ENCODE results near the gene HIPK2. TPM values are rescaled to one million over a fixed set of nuclear protein-coding genes. Genes with fewer than 3 reads are reported as not detected.

Gene HIPK2
- total and polyA plus RNA-seq, 7 donors: 18.1 to 166 (median 78.5) TPM

DNA sequence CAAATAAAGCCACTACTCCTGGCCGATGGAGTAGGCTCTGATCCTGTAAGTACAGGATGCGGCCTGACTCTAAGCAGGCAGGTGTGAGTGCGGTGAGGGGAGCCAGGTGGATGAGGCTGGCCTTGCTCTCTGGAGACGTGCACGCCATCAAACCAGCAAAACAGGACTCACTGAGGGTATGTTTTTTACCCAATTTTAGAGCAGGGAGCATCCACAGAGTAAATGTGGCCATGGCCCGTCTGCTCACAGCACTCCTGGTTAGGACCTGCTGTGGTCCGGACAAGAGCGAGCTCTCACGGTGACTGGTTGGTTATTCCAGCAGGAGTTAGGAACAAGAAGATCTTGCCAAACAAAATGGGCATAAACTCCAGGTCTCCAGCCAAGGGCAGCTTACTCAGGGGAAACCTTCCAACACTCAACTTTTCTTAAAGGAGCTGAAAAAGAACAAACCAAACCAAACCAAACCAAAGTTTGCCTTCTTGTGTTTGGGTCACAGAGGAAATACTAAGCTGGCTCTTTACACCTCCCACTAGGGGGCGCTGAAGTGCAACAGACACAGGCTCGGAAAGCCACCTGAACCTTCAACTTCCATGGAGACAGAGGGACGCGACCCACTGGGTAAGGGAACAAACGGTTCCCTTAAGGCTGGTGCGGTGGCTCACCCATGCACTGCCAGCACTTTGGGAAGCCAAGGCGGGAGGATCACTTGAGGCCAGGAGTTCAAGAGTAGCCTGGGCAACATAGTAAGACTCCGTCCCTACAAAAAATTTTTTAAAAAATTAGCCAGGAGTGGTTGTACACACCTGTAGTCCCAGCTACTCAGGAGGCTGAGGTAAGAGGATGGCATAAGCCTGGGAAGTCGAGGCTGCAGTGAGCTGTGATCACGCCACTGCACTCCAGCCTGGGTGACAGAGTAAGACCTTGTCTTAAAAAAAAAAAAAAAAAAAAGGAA is 131.9 kb downstream of the HIPK2 start:
- Histone ChIP-seq H3K27me3 (ENCODE audit: insufficient read depth in 3 of 3, low read length in 2 of 3) (no peaks in the 10 kb centered on the region), H3K4me3 (no peak overlapping the region), H3K27ac (no peak overlapping the region), H3K9me3 (no peaks in the 10 kb centered on the region), H3K36me3 (ENCODE audit: insufficient read depth in 1 of 2, low read depth in 1 of 2) (peaks cover 2 to 19% of the 10 kb centered on the region in 2 donors), H3K4me1 (peaks cover 25% of the 10 kb centered on the region)
- DNase-seq (peak; percentile 82 to 89), ATAC-seq (peak; percentile 79 to 87 (median 83))
- TF ChIP-seq, protein P1, sequence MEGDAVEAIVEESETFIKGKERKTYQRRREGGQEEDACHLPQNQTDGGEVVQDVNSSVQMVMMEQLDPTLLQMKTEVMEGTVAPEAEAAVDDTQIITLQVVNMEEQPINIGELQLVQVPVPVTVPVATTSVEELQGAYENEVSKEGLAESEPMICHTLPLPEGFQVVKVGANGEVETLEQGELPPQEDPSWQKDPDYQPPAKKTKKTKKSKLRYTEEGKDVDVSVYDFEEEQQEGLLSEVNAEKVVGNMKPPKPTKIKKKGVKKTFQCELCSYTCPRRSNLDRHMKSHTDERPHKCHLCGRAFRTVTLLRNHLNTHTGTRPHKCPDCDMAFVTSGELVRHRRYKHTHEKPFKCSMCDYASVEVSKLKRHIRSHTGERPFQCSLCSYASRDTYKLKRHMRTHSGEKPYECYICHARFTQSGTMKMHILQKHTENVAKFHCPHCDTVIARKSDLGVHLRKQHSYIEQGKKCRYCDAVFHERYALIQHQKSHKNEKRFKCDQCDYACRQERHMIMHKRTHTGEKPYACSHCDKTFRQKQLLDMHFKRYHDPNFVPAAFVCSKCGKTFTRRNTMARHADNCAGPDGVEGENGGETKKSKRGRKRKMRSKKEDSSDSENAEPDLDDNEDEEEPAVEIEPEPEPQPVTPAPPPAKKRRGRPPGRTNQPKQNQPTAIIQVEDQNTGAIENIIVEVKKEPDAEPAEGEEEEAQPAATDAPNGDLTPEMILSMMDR (IDR thresholded peaks at IDR 0.05): peak; percentile 92
- intact Hi-C loops (cut with DNase I): loop anchor here (2.0 to 5.0 kb wide), 4 partner anchors 129 to 357 kb away; partner anchors contain the start of gene HIPK2 (in 1 of the 2)
- 48 to 57% (median 54%) methylated on average over 19 of the region's 19 CpGs for WGBS, 3 donors

DNA sequence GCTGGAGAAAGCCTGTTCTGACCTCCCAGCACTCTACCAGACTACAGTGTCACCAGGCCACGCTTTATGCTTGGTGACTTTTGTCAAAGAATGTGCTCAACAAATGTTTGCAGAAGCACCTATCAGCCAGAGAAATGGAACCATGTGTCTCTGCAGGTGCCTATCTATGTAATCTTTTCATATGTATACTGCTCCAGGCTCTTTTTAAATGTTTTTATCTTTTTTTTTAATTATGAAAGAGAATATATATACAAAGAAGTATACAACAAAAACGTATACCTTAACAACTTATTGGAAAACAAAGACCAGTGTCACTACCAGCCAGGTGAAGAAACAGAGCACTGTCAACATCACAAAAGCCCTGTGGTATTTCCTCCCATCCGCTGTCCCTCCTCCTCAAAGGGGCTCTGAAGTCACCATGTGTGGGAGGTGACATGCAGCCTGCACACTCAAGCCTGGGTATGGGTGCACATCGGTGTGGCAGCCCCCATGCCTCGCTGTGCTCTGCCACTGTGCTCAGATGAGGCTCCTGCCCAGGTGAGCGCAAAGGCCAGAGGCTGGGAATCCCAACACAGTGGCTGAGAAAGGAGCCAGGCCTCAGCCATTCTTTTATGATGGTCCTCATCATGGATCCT is 133.7 kb downstream of the HIPK2 start:
- WGBS, 3 donors: 88 to 89% (median 89%) methylated on average over 6 of the region's 6 CpGs
- ATAC-seq (no peak), DNase-seq (no peak)
- Histone ChIP-seq H3K27me3 (ENCODE audit: insufficient read depth in 3 of 3, low read length in 2 of 3) (no peaks in the 10 kb centered on the region), H3K4me1 (peaks cover 13% of the 10 kb centered on the region), H3K36me3 (ENCODE audit: insufficient read depth in 1 of 2, low read depth in 1 of 2) (peaks cover 2 to 25% of the 10 kb centered on the region in 2 donors), H3K9me3 (no peaks in the 10 kb centered on the region), H3K4me3 (no peak overlapping the region), H3K27ac (no peak overlapping the region)
- intact Hi-C loops (cut with DNase I): loop anchor here in 1 of 2 donors (2.0 kb wide), 1 partner anchor 359 kb away; no protein-coding TSS in a partner anchor
- TF ChIP-seq, protein P1 (IDR thresholded peaks at IDR 0.05): no peak

DNA sequence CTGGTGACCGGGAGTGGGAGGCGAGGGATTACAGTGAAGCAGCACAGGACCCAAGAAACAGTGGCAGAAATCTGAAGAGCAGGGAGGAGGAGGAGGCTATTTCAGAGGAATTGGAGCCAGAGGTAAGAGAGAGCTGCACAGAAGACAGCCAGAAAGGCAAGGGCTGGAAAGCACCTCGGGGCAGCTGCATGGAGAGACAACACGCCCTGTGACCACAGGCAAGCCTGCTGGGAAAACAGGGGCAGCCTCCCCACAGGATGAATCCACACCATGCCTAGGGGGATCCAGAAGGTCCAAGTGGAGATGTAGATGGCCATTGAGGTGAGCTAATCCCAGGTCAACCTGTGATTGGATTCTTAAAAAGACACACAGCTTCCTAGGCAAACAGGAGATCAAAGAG is 135.5 kb downstream of the HIPK2 start:
- Histone ChIP-seq H3K27ac (no peak overlapping the region), H3K27me3 (ENCODE audit: insufficient read depth in 3 of 3, low read length in 2 of 3) (no peaks in the 10 kb centered on the region), H3K9me3 (no peaks in the 10 kb centered on the region), H3K4me3 (no peak overlapping the region), H3K36me3 (ENCODE audit: insufficient read depth in 1 of 2, low read depth in 1 of 2) (peaks cover 2 to 25% of the 10 kb centered on the region in 2 donors), H3K4me1 (peaks cover 6% of the 10 kb centered on the region)
- 69 to 87% (median 82%) methylated on average over 4 of the region's 4 CpGs for WGBS, 3 donors
- ATAC-seq (no peak), DNase-seq (no peak)
- intact Hi-C loops (cut with DNase I): no loop called here
- TF ChIP-seq, protein P1 (IDR thresholded peaks at IDR 0.05): no peak

DNA sequence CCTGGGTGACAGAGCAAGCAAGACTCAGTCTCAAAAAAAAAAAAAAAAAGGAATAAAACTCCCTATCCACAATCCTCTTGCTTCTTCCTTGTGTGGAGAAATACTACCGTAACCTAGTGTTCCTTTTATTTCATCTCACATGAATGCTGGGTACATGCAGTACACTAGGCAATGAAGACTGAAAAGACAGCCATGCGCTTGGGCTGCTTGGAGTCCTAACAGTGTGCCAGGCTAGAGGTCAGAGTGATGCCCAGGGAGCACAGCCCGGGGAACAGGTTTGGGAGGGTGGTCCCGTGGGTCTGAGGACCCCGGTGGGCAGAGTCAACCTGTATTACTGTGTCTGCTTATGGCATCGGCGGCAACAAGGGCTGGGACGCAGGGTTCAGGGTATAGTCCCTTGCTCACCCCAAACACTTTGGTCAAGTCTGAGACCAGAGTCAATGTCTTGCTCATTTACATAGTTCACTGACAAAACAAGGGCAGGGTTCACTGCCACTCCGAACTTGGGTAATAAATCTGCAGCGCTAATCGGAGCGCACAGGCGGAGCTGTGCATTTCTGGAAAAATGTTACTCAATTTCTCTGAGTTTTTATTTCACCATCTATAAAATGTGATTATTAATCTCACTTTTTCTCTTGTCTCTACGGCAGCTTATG is 136.3 kb downstream of the HIPK2 start:
- ATAC-seq: no peak
- peaks cover 5% of the 10 kb centered on the region for H3K4me1 ChIP-seq

More for the DNA sequence above, 136.3 kb downstream of the HIPK2 start:
- H3K36me3 ChIP-seq (ENCODE audit: insufficient read depth in 1 of 2, low read depth in 1 of 2): peaks cover 2 to 25% of the 10 kb centered on the region in 2 donors
- DNase-seq: no peak
- no peaks in the 10 kb centered on the region for H3K27me3 ChIP-seq (ENCODE audit: insufficient read depth in 3 of 3, low read length in 2 of 3)
- TF ChIP-seq, protein P1 (IDR thresholded peaks at IDR 0.05): no peak
- intact Hi-C loops (cut with DNase I): no loop called here
- H3K4me3 ChIP-seq: no peak overlapping the region
- H3K27ac ChIP-seq: no peak overlapping the region
- WGBS, 3 donors: 92 to 94% (median 93%) methylated on average over 14 of the region's 14 CpGs
- H3K9me3 ChIP-seq: no peaks in the 10 kb centered on the region

Measured in psoas muscle (tissue), 8 donors.